Small intestine (tissue), 7 donors: Measurements from ENCODE around the gene PRKCE. TPM values are rescaled to one million over a fixed set of nuclear protein-coding genes. Genes with fewer than 3 reads are reported as not detected.

Experiments
- DNase-seq, 2 donors: peaks; one replicate each; pipeline versions ENCODE4 v3.0.0 to v3.0.0-alpha.2; 2013
- FAIRE-seq: peaks from 2 replicates; lab custom pipeline; 2012; peaks lifted over from hg19 to GRCh38; lab: Jason Lieb, UNC
- H3K27ac ChIP-seq, 3 donors: one replicate each; pipeline ENCODE4 v1.5.1; 2013; ENCODE audit warnings: low read length in 2 of 3, mild to moderate bottlenecking in 2 of 3, control low read depth in 1 of 3, inconsistent platforms in 1 of 3, low read depth in 1 of 3, moderate library complexity in 1 of 3
- H3K27me3 ChIP-seq, 3 donors: one replicate each; pipeline ENCODE4 v1.6.1; 2013; ENCODE audit warnings: low read length in 3 of 3, inconsistent platforms in 1 of 3; ENCODE audit not compliant: control insufficient read depth in 3 of 3, insufficient read depth in 3 of 3
- H3K36me3 ChIP-seq, 3 donors: one replicate each; pipeline ENCODE4 v1.6.1; 2013; ENCODE audit warnings: low read length in 3 of 3, inconsistent platforms in 1 of 3, low read depth in 1 of 3, mild to moderate bottlenecking in 1 of 3, moderate library complexity in 1 of 3; ENCODE audit not compliant: control insufficient read depth in 3 of 3, insufficient read depth in 2 of 3
- H3K4me1 ChIP-seq, 3 donors: one replicate each; pipeline ENCODE4 v1.6.1; 2013; ENCODE audit warnings: low read length in 2 of 3, inconsistent platforms in 1 of 3, low read depth in 1 of 3, mild to moderate bottlenecking in 1 of 3, moderate library complexity in 1 of 3; ENCODE audit not compliant: control insufficient read depth in 3 of 3, insufficient read depth in 2 of 3
- H3K4me3 ChIP-seq, 3 donors: one replicate each; pipeline ENCODE4 v1.5.1; 2013; ENCODE audit warnings: low read length in 3 of 3, control low read depth in 1 of 3, inconsistent platforms in 1 of 3, low read depth in 1 of 3, mild to moderate bottlenecking in 1 of 3, moderate library complexity in 1 of 3
- H3K9me3 ChIP-seq, 2 donors: one replicate each; pipeline ENCODE4 v1.6.1; 2013; ENCODE audit warnings: low read depth in 1 of 2, low read length in 1 of 2; ENCODE audit not compliant: control insufficient read depth in 2 of 2, insufficient read depth in 1 of 2
- WGBS, 3 donors: extraction: QIAGEN DNeasy Blood & Tissue Kit; methylation state at CpG; one replicate each; pipeline ENCODE4 v1.1.7; 2013; 5-methylcytosine and 5-hydroxymethylcytosine counted together
- polyA plus RNA-seq, 4 donors: library from polyadenylated mRNA; stranded (reverse) in 3 of 4; unstranded in 1 of 4; fragments of 200-250 nt in 3 of 4; fragments of 120-200 nt in 1 of 4; gene quantifications; one replicate each; pipeline versions ENCODE4 v1.2.1 to v1.2.3, GENCODE V29; 2013
- donor health status: healthy with polysubstance abuse.
- donor health status: control.
- donor health status: control.
- donor health status: Bipolar disorder and iron deficiency.
- donor health status: healthy.

The PRKCE gene
- polyA plus RNA-seq, 4 donors = 2.2 to 7.1 (median 5.4) TPM

GRCh38 chr2:46072101-46072820, 420.8 kb downstream of the PRKCE start:
- no peaks in the 10 kb centered on the region for H3K9me3 ChIP-seq
- peaks cover 0 to 2% (median 0%) of the 10 kb centered on the region in 3 donors for H3K36me3 ChIP-seq
- FAIRE-seq = no peak
- no peak for DNase-seq
- H3K27me3 ChIP-seq = no peaks in the 10 kb centered on the region
- H3K27ac ChIP-seq = peak overlapping the region in 1 of 3 donors; percentile 39
- WGBS, 3 donors = 80 to 93% (median 88%) methylated on average over 8 of the region's 8 CpGs
- no peaks in the 10 kb centered on the region for H3K4me1 ChIP-seq
- no peak overlapping the region for H3K4me3 ChIP-seq

GRCh38 chr2:46073540-46074046, 422.1 kb downstream of the PRKCE start:
- H3K4me1 ChIP-seq = peaks cover 0 to 2% (median 0%) of the 10 kb centered on the region in 3 donors
- DNase-seq (no peak), FAIRE-seq (no peak)
- H3K4me3 ChIP-seq = no peak overlapping the region
- peaks cover 0 to 2% (median 0%) of the 10 kb centered on the region in 3 donors for H3K36me3 ChIP-seq
- no peaks in the 10 kb centered on the region for H3K27me3 ChIP-seq
- WGBS, 3 donors = 70 to 82% (median 77%) methylated on average over 9 of the region's 9 CpGs
- H3K9me3 ChIP-seq = no peaks in the 10 kb centered on the region
- peak overlapping the region in 1 of 3 donors; percentile 22 for H3K27ac ChIP-seq

DNA sequence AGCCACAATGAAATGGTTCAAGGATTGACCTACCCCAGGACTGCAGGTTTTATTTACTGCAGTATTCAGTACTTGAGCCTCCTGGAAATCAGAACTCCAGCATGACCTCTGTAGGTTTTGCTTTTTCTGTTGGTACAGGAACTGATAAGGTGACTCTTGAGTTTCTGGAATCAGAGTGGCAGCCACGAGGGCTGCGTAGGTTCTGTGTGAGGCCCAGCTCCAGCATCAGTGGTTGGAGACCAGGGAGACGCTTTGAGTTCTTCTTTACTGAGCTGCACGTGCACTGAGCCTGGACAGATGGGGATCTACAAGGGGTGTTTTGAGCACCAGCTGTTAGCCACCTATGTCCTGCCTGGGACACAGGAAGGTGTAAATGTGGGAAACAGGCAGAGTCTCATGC, 423.0 kb downstream of the PRKCE start:
- Histone ChIP-seq H3K4me3 (no peak overlapping the region), H3K4me1 (peaks cover 0 to 2% (median 0%) of the 10 kb centered on the region in 3 donors), H3K27me3 (no peaks in the 10 kb centered on the region), H3K36me3 (peaks cover 0 to 2% (median 0%) of the 10 kb centered on the region in 3 donors), H3K9me3 (no peaks in the 10 kb centered on the region), H3K27ac (no peak overlapping the region)
- WGBS, 3 donors = 84 to 88% (median 88%) methylated on average over 4 of the region's 4 CpGs
- no peak for FAIRE-seq
- no peak for DNase-seq

DNA sequence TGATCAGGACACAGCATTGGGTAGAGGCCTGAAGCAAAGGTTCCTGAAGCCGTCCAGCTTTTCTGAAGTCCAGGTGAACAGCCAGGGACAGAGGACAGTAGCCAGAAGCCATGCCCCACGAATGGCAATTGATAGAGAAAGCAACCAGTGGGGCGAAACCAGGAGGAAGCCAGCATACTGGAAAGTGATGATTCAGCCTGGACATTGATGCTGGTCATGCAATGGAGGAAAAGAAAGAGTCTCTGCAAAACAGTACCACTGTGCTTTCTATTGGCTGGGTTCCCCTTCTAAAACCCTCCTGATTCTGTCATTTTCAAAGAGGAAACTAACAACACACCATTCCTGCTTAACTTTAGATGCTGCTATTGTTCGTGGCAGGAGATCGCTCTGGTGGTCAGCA, 424.4 kb downstream of the PRKCE start:
- Histone ChIP-seq H3K4me1 (peaks cover 0 to 2% (median 0%) of the 10 kb centered on the region in 3 donors), H3K4me3 (no peak overlapping the region), H3K9me3 (no peaks in the 10 kb centered on the region), H3K27ac (peak overlapping the region in 1 of 3 donors; percentile 55), H3K36me3 (peaks cover 0 to 2% (median 0%) of the 10 kb centered on the region in 3 donors), H3K27me3 (no peaks in the 10 kb centered on the region)
- DNase-seq (no peak), FAIRE-seq (no peak)
- 87 to 91% (median 89%) methylated on average over 5 of the region's 5 CpGs for WGBS, 3 donors

GRCh38 chr2:46076251-46076650, 424.8 kb downstream of the PRKCE start:
- Histone ChIP-seq H3K36me3 (peaks cover 0 to 2% (median 0%) of the 10 kb centered on the region in 3 donors), H3K27me3 (no peaks in the 10 kb centered on the region), H3K4me3 (no peak overlapping the region), H3K4me1 (peaks cover 0 to 2% (median 0%) of the 10 kb centered on the region in 3 donors), H3K9me3 (no peaks in the 10 kb centered on the region), H3K27ac (peak overlapping the region in 1 of 3 donors; percentile 55)
- WGBS, 3 donors = 76 to 87% (median 85%) methylated on average over 4 of the region's 4 CpGs
- DNase-seq (no peak), FAIRE-seq (no peak)

DNA sequence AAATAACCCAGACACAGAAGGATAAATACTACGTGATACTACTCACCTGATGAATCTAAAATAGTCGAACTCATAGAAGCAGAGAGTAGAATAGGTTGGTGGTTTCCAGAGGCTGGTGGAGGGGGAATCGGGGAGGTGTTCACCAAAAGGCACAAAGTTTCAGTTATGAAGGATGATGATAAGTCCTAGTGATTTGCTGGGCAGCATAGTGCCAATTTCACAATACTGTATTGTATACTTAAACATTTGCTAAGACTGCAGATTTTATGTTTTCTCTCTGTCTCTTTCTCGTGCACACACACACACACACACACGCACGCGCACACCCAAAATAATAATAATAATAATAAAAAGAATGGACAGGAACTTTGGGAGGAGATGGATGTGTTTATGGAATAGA, 425.4 kb downstream of the PRKCE start:
- 93 to 94% (median 93%) methylated on average over 7 of the region's 7 CpGs for WGBS, 3 donors
- no peak overlapping the region for H3K4me3 ChIP-seq
- H3K4me1 ChIP-seq = peaks cover 0 to 2% (median 0%) of the 10 kb centered on the region in 3 donors
- no peak for DNase-seq
- H3K27ac ChIP-seq = no peak overlapping the region
- peaks cover 0 to 2% (median 0%) of the 10 kb centered on the region in 3 donors for H3K36me3 ChIP-seq
- H3K27me3 ChIP-seq = no peaks in the 10 kb centered on the region
- no peak for FAIRE-seq
- H3K9me3 ChIP-seq = no peaks in the 10 kb centered on the region

DNA sequence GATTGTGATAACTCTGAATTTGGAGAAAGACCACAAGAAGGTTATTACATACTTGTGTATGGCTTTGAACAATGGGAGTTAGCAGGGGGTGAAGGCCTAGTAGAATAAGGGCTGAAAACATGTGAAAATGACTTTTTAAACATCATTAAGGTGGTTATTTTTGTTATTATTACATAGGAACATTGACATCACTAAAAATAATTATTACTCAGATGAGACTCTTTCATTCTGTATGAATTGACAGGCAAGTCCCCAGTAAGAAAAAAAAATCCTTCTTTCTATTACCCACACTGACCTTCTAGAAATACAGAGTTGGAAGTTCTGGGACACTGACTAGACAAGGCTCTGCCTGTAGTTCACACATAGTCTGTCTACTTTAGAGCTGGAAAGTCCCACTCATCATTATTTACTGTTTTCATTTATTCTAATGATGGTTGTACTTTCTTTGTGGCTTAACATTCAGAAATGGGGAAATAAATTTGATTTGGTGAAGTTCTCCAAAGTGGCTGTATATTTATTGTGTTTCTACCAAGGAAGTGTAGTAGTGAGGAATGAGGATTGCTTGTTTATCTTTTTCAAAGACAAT, 426.1 kb downstream of the PRKCE start:
- Histone ChIP-seq H3K27ac (no peak overlapping the region), H3K27me3 (no peaks in the 10 kb centered on the region), H3K4me3 (no peak overlapping the region), H3K36me3 (peaks cover 0 to 2% (median 0%) of the 10 kb centered on the region in 3 donors), H3K4me1 (peaks cover 0 to 2% (median 0%) of the 10 kb centered on the region in 3 donors), H3K9me3 (no peaks in the 10 kb centered on the region)
- no peak for FAIRE-seq
- no peak for DNase-seq

GRCh38 chr2:46079985-46080560, 428.6 kb downstream of the PRKCE start:
- no peak overlapping the region for H3K27ac ChIP-seq
- 77 to 88% (median 82%) methylated on average over 4 of the region's 4 CpGs for WGBS, 3 donors
- no peak for FAIRE-seq

More at GRCh38 chr2:46079985-46080560, 428.6 kb downstream of the PRKCE start:
- no peak for DNase-seq
- peaks cover 0 to 2% (median 0%) of the 10 kb centered on the region in 3 donors for H3K4me1 ChIP-seq
- H3K9me3 ChIP-seq = no peaks in the 10 kb centered on the region
- no peaks in the 10 kb centered on the region for H3K27me3 ChIP-seq
- no peak overlapping the region for H3K4me3 ChIP-seq
- peaks cover 0 to 2% (median 0%) of the 10 kb centered on the region in 3 donors for H3K36me3 ChIP-seq
